ENCODE measurements around the gene HOXB2. TPM values are rescaled to one million over a fixed set of nuclear protein-coding genes. Genes with fewer than 3 reads are reported as not detected.

HOXB2 gene
- total RNA-seq, 2 experiments from 2014 or later, result 17.2 to 17.5 TPM

- ATAC-seq (no peak), DNase-seq (no peak)
- peaks cover 28% of the 10 kb centered on the region for H3K27me3 Mint-ChIP-seq
- H3K9me3 Mint-ChIP-seq (ENCODE audit: low read depth), result no peaks in the 10 kb centered on the region
- H3K27ac Mint-ChIP-seq, result peak overlapping the region; percentile 75
- CTCF ChIA-PET, result interaction anchor here (0.9 to 1.3 kb wide), 2 partner anchors 86 to 225 kb away, joined by 3 read pairs; no protein-coding TSS in a partner anchor
- H3K36me3 Mint-ChIP-seq, result peaks cover 9% of the 10 kb centered on the region
- peaks cover 41% of the 10 kb centered on the region for H3K4me1 Mint-ChIP-seq
- H3K4me3 Mint-ChIP-seq, result peak overlapping the region; percentile 93
Observed at GRCh38 chr17:48576479-48577309, 31.8 kb upstream of the HOXB2 start.

GRCh38 chr17:48575673-48576478 lies 31.0 kb upstream of the HOXB2 start:
- no peak for DNase-seq
- H3K36me3 Mint-ChIP-seq, result peaks cover 9% of the 10 kb centered on the region
- H3K4me3 Mint-ChIP-seq, result peak overlapping the region; percentile 6
- no peaks in the 10 kb centered on the region for H3K9me3 Mint-ChIP-seq (ENCODE audit: low read depth)
- ATAC-seq, result no peak
- H3K27me3 Mint-ChIP-seq, result peaks cover 20% of the 10 kb centered on the region
- CTCF ChIA-PET, result interaction anchor here (1.3 kb wide), 1 partner anchor 85 kb away, joined by 3 read pairs; no protein-coding TSS in a partner anchor
- H3K27ac Mint-ChIP-seq, result peak overlapping the region; percentile 8
- H3K4me1 Mint-ChIP-seq, result peaks cover 36% of the 10 kb centered on the region

GRCh38 chr17:48575066-48575582 lies 30.2 kb upstream of the HOXB2 start:
- no peaks in the 10 kb centered on the region for H3K9me3 Mint-ChIP-seq (ENCODE audit: low read depth)
- CTCF ChIA-PET, result interaction anchor here (1.0 to 1.5 kb wide), 2 partner anchors 71 to 83 kb away, joined by 4 read pairs; no protein-coding TSS in a partner anchor

GRCh38 chr17:48574505-48575065 lies 29.7 kb upstream of the HOXB2 start:
- Mint-ChIP-seq H3K9me3 (ENCODE audit: low read depth) (no peaks in the 10 kb centered on the region), H3K4me3 (no peak overlapping the region), H3K4me1 (peaks cover 30% of the 10 kb centered on the region), H3K27me3 (peaks cover 8% of the 10 kb centered on the region), H3K36me3 (peaks cover 7% of the 10 kb centered on the region), H3K27ac (no peak overlapping the region)
- ATAC-seq, result no peak
- CTCF ChIA-PET, result interaction anchor here (0.7 to 1.5 kb wide), 3 partner anchors 71 to 86 kb away, joined by 3 to 4 read pairs (median 4); no protein-coding TSS in a partner anchor
- DNase-seq, result no peak

More at GRCh38 chr17:48575066-48575582, 30.2 kb upstream of the HOXB2 start:
- peaks cover 33% of the 10 kb centered on the region for H3K4me1 Mint-ChIP-seq
- DNase-seq (no peak), ATAC-seq (no peak)
- no peak overlapping the region for H3K27ac Mint-ChIP-seq
- H3K27me3 Mint-ChIP-seq, result peaks cover 12% of the 10 kb centered on the region
- H3K36me3 Mint-ChIP-seq, result peaks cover 9% of the 10 kb centered on the region
- no peak overlapping the region for H3K4me3 Mint-ChIP-seq

GRCh38 chr17:48571826-48572417 lies 27.0 kb upstream of the HOXB2 start:
- H3K27me3 Mint-ChIP-seq, result peaks cover 4% of the 10 kb centered on the region
- DNase-seq (no peak), ATAC-seq (no peak)
- H3K36me3 Mint-ChIP-seq, result peaks cover 5% of the 10 kb centered on the region
- H3K27ac Mint-ChIP-seq, result no peak overlapping the region
- CTCF ChIA-PET, result no interaction called here
- H3K9me3 Mint-ChIP-seq (ENCODE audit: low read depth), result no peaks in the 10 kb centered on the region
- H3K4me3 Mint-ChIP-seq, result no peak overlapping the region
- H3K4me1 Mint-ChIP-seq, result peaks cover 13% of the 10 kb centered on the region

- Mint-ChIP-seq H3K36me3 (peaks cover 5% of the 10 kb centered on the region), H3K4me3 (no peak overlapping the region), H3K4me1 (peaks cover 9% of the 10 kb centered on the region), H3K9me3 (ENCODE audit: low read depth) (no peaks in the 10 kb centered on the region), H3K27ac (no peak overlapping the region), H3K27me3 (peaks cover 4% of the 10 kb centered on the region)
- CTCF ChIA-PET, result no interaction called here
- no peak for DNase-seq
- no peak for ATAC-seq
Observed at GRCh38 chr17:48571024-48571818, 26.3 kb upstream of the HOXB2 start.

- peaks cover 4% of the 10 kb centered on the region for H3K27me3 Mint-ChIP-seq
- no peak overlapping the region for H3K4me3 Mint-ChIP-seq
- no peak for ATAC-seq
- DNase-seq, result no peak
- no peaks in the 10 kb centered on the region for H3K9me3 Mint-ChIP-seq (ENCODE audit: low read depth)
- H3K4me1 Mint-ChIP-seq, result peaks cover 3% of the 10 kb centered on the region
- peaks cover 2% of the 10 kb centered on the region for H3K36me3 Mint-ChIP-seq
- H3K27ac Mint-ChIP-seq, result no peak overlapping the region
- CTCF ChIA-PET, result interaction anchor here (1.2 kb wide), 1 partner anchor 78 kb away, joined by 3 read pairs; no protein-coding TSS in a partner anchor
Observed at GRCh38 chr17:48570325-48571023, 25.6 kb upstream of the HOXB2 start.

- Mint-ChIP-seq H3K27ac (no peak overlapping the region), H3K9me3 (ENCODE audit: low read depth) (no peaks in the 10 kb centered on the region), H3K27me3 (peaks cover 4% of the 10 kb centered on the region), H3K36me3 (peaks cover under 1% of the 10 kb centered on the region), H3K4me3 (no peak overlapping the region), H3K4me1 (peaks cover 1% of the 10 kb centered on the region)
- DNase-seq, result no peak
- no peak for ATAC-seq
- CTCF ChIA-PET, result interaction anchor here (1.2 kb wide), 1 partner anchor 77 kb away, joined by 3 read pairs; no protein-coding TSS in a partner anchor
Observed at GRCh38 chr17:48569674-48570324, 24.9 kb upstream of the HOXB2 start.

GRCh38 chr17:48569240-48569582 lies 24.3 kb upstream of the HOXB2 start:
- H3K27ac Mint-ChIP-seq, result no peak overlapping the region
- no peak overlapping the region for H3K4me3 Mint-ChIP-seq
- H3K4me1 Mint-ChIP-seq, result peaks cover 1% of the 10 kb centered on the region
- peaks cover 4% of the 10 kb centered on the region for H3K27me3 Mint-ChIP-seq
- CTCF ChIA-PET, result interaction anchor here (1.2 kb wide), 1 partner anchor 76 kb away, joined by 3 read pairs; no protein-coding TSS in a partner anchor
- H3K36me3 Mint-ChIP-seq, result peaks cover 1% of the 10 kb centered on the region
- ATAC-seq, result no peak
- H3K9me3 Mint-ChIP-seq (ENCODE audit: low read depth), result no peaks in the 10 kb centered on the region
- no peak for DNase-seq

GRCh38 chr17:48568499-48569239 lies 23.8 kb upstream of the HOXB2 start:
- no peak overlapping the region for H3K27ac Mint-ChIP-seq
- peaks cover 1% of the 10 kb centered on the region for H3K36me3 Mint-ChIP-seq
- H3K9me3 Mint-ChIP-seq (ENCODE audit: low read depth), result no peaks in the 10 kb centered on the region
- peaks cover 4% of the 10 kb centered on the region for H3K27me3 Mint-ChIP-seq
- CTCF ChIA-PET, result interaction anchor here (0.5 to 1.5 kb wide), 4 partner anchors 11 to 76 kb away, joined by 4 read pairs; partner anchors contain the start of gene HOXB5
- H3K4me1 Mint-ChIP-seq, result peaks cover 1% of the 10 kb centered on the region
- DNase-seq (no peak), ATAC-seq (no peak)
- H3K4me3 Mint-ChIP-seq, result no peak overlapping the region
